A549 (cell line): ENCODE data around the gene KHSRP.

Source experiments
- ATOH8 ChIP-seq: fragments of 250-450 bp; sonication (Bioruptor Pico); IDR thresholded peaks from 2 replicates; pipeline ENCODE4 v1.5.0; 2020; ENCODE audit warnings: low read depth, mild to moderate bottlenecking, moderate library complexity
- CEBPB ChIP-seq, 2 experiments: fragments of >200 bp in 1 of 2; sonication (Bioruptor Twin) in 1 of 2; formaldehyde crosslinking in 1 of 2; IDR thresholded peaks; 2 replicates each; pipeline ENCODE4 v1.6.1; 2012 to 2016
- CTCF ChIP-seq: fragments of >200 bp; sonication (Bioruptor Twin); formaldehyde crosslinking; IDR thresholded peaks from 3 replicates; pipeline ENCODE4 v1.5.1; 2016
- EP300 ChIP-seq, 2 experiments: fragments of >200 bp; sonication (Bioruptor Twin); formaldehyde crosslinking; IDR thresholded peaks; 2 replicates in 1 of 2; 3 replicates in 1 of 2; pipeline ENCODE4 v1.6.1; 2016 to 2017
- ESRRA ChIP-seq: fragments of 150-350 bp; IDR thresholded peaks from 2 replicates; pipeline ENCODE4 v1.6.1; 2014; ENCODE audit warnings: mild to moderate bottlenecking, low read length, borderline replicate concordance
- HEYL ChIP-seq: fragments of 250-450 bp; sonication (Bioruptor Pico); IDR thresholded peaks from 2 replicates; pipeline ENCODE4 v1.8.0; 2021; ENCODE audit warnings: mild to moderate bottlenecking, moderate library complexity
- KDM1A ChIP-seq: fragments of 200-600 bp; sonication (generic); IDR thresholded peaks from 2 replicates; pipeline ENCODE4 v1.6.1; 2016; ENCODE audit warnings: low read depth, mild to moderate bottlenecking
- MAX ChIP-seq: IDR thresholded peaks from 2 replicates; pipeline ENCODE4 v1.6.1; 2012
- NPAS2 ChIP-seq: fragments of 250-450 bp; sonication (Bioruptor Pico); IDR thresholded peaks from 2 replicates; pipeline ENCODE4 v1.8.0; 2022; ENCODE audit warnings: mild to moderate bottlenecking, moderate library complexity, borderline replicate concordance
- POLR2A ChIP-seq: IDR thresholded peaks from 2 replicates; pipeline ENCODE4 v1.6.1; 2012; ENCODE audit warnings: mild to moderate bottlenecking, low read length
- RAD21 ChIP-seq, 2 experiments: fragments of >200 bp in 1 of 2; sonication (Bioruptor Twin) in 1 of 2; formaldehyde crosslinking in 1 of 2; IDR thresholded peaks in 1 of 2; conservative IDR thresholded peaks in 1 of 2; 2 replicates in 1 of 2; 3 replicates in 1 of 2; pipeline ENCODE4 v1.6.1; 2012 to 2018; ENCODE audit warnings: inconsistent platforms in 1 of 2
- RFX5 ChIP-seq: fragments of 450-650 bp; IDR thresholded peaks from 2 replicates; pipeline ENCODE4 v1.7.1; 2014; ENCODE audit warnings: antibody characterized with exemption, mild to moderate bottlenecking, moderate library complexity
- TF ChIP-seq, protein P1 (sequence below): IDR thresholded peaks from 2 replicates; pipeline ENCODE4 v1.6.1; 2012; ENCODE audit warnings: low read depth, borderline replicate concordance

DNA sequence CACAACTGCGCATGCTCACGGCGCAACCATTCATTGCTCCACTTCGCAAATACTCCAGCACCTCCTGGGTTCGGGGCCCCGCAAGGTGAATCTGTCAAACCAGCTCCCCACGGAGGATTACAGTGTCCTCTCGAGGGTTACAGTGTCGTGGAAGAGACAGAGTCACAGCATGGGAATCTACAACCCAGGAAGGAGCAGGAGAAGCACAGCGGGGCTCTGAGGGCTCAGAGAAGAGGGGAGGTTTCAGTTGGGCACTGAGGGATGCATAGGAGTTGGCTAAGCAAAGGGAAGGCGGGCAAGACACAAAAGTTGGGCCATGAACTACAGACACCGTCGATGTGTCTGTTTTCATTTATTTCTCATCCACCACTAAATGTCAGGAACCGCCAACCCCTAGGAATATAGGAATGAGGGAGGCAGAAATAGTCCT, 30.6 kb downstream of the KHSRP start:
- no peak for TF ChIP-seq EP300 (IDR thresholded peaks at IDR 0.05)
- no peak for TF ChIP-seq RAD21 (conservative IDR thresholded peaks at IDR 0.05 in 1 of 2, IDR thresholded peaks at IDR 0.05 in 1 of 2)
- TF ChIP-seq CEBPB (IDR thresholded peaks at IDR 0.05), result no peak
- no peak for TF ChIP-seq CTCF
- no peak for TF ChIP-seq MAX
- no peak for TF ChIP-seq POLR2A
- no peak for TF ChIP-seq ESRRA
- TF ChIP-seq ATOH8 (CRISPR knock-in tag), result no peak
- TF ChIP-seq, protein P1, sequence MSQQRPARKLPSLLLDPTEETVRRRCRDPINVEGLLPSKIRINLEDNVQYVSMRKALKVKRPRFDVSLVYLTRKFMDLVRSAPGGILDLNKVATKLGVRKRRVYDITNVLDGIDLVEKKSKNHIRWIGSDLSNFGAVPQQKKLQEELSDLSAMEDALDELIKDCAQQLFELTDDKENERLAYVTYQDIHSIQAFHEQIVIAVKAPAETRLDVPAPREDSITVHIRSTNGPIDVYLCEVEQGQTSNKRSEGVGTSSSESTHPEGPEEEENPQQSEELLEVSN, result no peak; the same call in 1 of the 2 replicates
- no peak for TF ChIP-seq NPAS2 (CRISPR knock-in tag)
- no peak for TF ChIP-seq RFX5
- no peak for TF ChIP-seq KDM1A
- no peak for TF ChIP-seq HEYL (CRISPR knock-in tag)
